Thoracic aorta (tissue), 2 donors: ENCODE measurements around the gene ATG7. TPM values are rescaled to one million over a fixed set of nuclear protein-coding genes. Genes with fewer than 3 reads are reported as not detected.

Experiments used
- ATAC-seq: fragments of 150-250 bp; one replicate; pipeline ENCODE4 v1.8.0; 2017; ENCODE audit warnings: low read depth; ENCODE audit not compliant: insufficient number of reproducible peaks, low FRiP score
- DNase-seq: peaks from one replicate; pipeline ENCODE4 v3.0.0-alpha.2; 2020; ENCODE audit warnings: low spot score
- H3K27ac ChIP-seq, 2 donors: fragments of 200-600 bp; sonication (generic); 1 replicate in 1 of 2; 2 replicates in 1 of 2; pipeline ENCODE4 v1.5.1; 2016; ENCODE audit warnings: mild to moderate bottlenecking in 2 of 2, moderate library complexity in 2 of 2
- H3K27me3 ChIP-seq: fragments of 200-600 bp; sonication (generic); replicated peaks from 2 replicates; pipeline ENCODE4 v1.6.0; 2016; ENCODE audit warnings: mild to moderate bottlenecking; ENCODE audit not compliant: insufficient read depth
- H3K36me3 ChIP-seq: fragments of 200-600 bp; sonication (generic); one replicate; pipeline ENCODE4 v1.5.1; 2016
- H3K4me1 ChIP-seq, 2 donors: fragments of 200-600 bp; sonication (generic); 1 replicate in 1 of 2; 2 replicates in 1 of 2; pipeline versions ENCODE4 v1.5.1 to v1.6.0; 2016; ENCODE audit warnings: low read depth in 2 of 2, mild to moderate bottlenecking in 1 of 2; ENCODE audit not compliant: control insufficient read depth in 1 of 2
- H3K4me3 ChIP-seq: fragments of 200-600 bp; sonication (generic); 2 replicates; pipeline ENCODE4 v1.5.1; 2016; ENCODE audit warnings: mild to moderate bottlenecking
- H3K9me3 ChIP-seq: fragments of 200-600 bp; sonication (generic); 2 replicates; pipeline ENCODE4 v1.5.1; 2016
- CTCF ChIP-seq: fragments of 200-600 bp; sonication (generic); IDR thresholded peaks from one replicate; pipeline ENCODE4 v1.5.1; 2019; ENCODE audit warnings: antibody characterized with exemption
- total RNA-seq, 2 donors: library from RNA; depleted of rRNA; stranded (reverse); fragments of >200 nt; gene quantifications; one replicate each; pipeline versions ENCODE4 v1.1.0 to v1.2.3, GENCODE V29; 2016

Gene ATG7
- total RNA-seq = 10 to 100 TPM; 56.6 to 88.3 TPM

- ATAC-seq (peak; percentile 70), DNase-seq (peak; percentile 93)
- Histone ChIP-seq H3K27ac (peak within 1 kb of the TSS; percentile 74 to 78), H3K27me3 (no peaks in the 10 kb centered on the region), H3K4me1 (peaks cover 8 to 21% of the 10 kb centered on the region in 2 donors), H3K4me3 (peak within 1 kb of the TSS; percentile 86), H3K9me3 (no peaks in the 10 kb centered on the region), H3K36me3 (no peaks in the 10 kb centered on the region)
- no peak for TF ChIP-seq CTCF
Measured at GRCh38 chr3:11271986-11272904, at the start of gene ATG7. ATG7 (plus strand) TSS chr3:11272397; CDS start chr3:11298696, 26,299 bp downstream.

GRCh38 chr3:11224010-11224409, 48.2 kb upstream of the ATG7 start:
- ATAC-seq = no peak

GRCh38 chr3:11224870-11225229, 47.3 kb upstream of the ATG7 start:
- peak overlapping the region; percentile 59 for H3K4me3 ChIP-seq

More at GRCh38 chr3:11224010-11224409, 48.2 kb upstream of the ATG7 start:
- no peaks in the 10 kb centered on the region for H3K36me3 ChIP-seq
- no peak overlapping the region for H3K4me3 ChIP-seq
- H3K9me3 ChIP-seq = no peaks in the 10 kb centered on the region
- no peak for DNase-seq
- peak overlapping the region; percentile 85 to 93 for H3K27ac ChIP-seq
- no peak for TF ChIP-seq CTCF
- H3K4me1 ChIP-seq = peaks cover 16 to 20% of the 10 kb centered on the region in 2 donors
- no peaks in the 10 kb centered on the region for H3K27me3 ChIP-seq

GRCh38 chr3:11226042-11226370, 46.2 kb upstream of the ATG7 start:
- DNase-seq (no peak), ATAC-seq (no peak)

More at GRCh38 chr3:11224870-11225229, 47.3 kb upstream of the ATG7 start:
- ATAC-seq (no peak), DNase-seq (no peak)
- no peaks in the 10 kb centered on the region for H3K9me3 ChIP-seq
- H3K36me3 ChIP-seq = no peaks in the 10 kb centered on the region
- peak overlapping the region; percentile 85 to 93 for H3K27ac ChIP-seq
- no peaks in the 10 kb centered on the region for H3K27me3 ChIP-seq
- no peak for TF ChIP-seq CTCF
- H3K4me1 ChIP-seq = peaks cover 18 to 20% of the 10 kb centered on the region in 2 donors

More at GRCh38 chr3:11226042-11226370, 46.2 kb upstream of the ATG7 start:
- no peak for TF ChIP-seq CTCF
- peaks cover 20 to 29% of the 10 kb centered on the region in 2 donors for H3K4me1 ChIP-seq
- H3K9me3 ChIP-seq = no peaks in the 10 kb centered on the region
- peak overlapping the region; percentile 59 for H3K4me3 ChIP-seq
- peak overlapping the region; percentile 85 to 93 for H3K27ac ChIP-seq
- no peaks in the 10 kb centered on the region for H3K27me3 ChIP-seq
- no peaks in the 10 kb centered on the region for H3K36me3 ChIP-seq
